GM19438 (cell line): Measurements from ENCODE around the gene CHRNE.

ENCODE experiments used
- ATAC-seq: cut with Tn5 transposase; IDR thresholded peaks from one replicate; pipeline ENCODE4 v1.9.1; 2021; ENCODE audit warnings: low read depth; ENCODE audit not compliant: unreplicated experiment

CHRNE gene

DNA sequence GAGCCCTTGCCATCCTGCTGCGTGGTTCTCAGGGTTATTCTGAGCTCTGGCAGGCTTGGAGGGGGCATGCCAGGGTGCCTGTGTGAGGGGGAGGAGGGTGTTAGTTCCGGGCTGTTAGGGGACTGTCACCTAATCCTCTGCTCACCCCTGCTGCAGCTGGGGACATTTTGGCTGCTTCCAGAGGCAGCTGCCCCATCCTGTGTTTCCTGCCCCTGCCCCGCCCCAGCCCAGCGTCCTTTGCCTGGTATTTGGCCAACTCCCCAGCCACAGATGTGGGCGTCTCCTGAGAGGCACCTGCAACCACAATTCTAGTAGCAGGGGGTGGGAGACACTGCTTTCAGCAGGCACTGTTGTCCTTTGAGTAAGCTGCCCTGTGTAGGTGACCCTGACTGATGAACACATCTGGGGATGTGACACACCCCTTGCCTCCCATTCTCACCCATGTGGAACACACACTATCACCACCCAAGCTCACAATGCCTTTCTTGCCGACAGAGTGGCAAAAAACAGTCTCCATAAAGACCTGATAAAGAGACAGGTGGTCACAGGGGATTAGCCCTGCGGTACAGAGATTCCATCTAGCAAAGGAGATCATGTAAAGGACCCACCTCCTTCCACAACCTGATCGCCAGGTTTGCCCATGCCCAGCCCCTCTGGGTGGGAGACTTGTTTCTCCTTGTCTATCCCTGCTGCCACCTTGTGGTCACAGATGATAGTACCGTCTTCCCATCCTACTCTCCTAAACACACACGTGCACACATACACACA, at the start of gene CHRNE:
Gene CHRNE, minus strand, starts transcription at position 48 of the 768 bp plus-strand sequence. Its CDS starts 35 bp downstream, at position 13.
- no peak for ATAC-seq

DNA sequence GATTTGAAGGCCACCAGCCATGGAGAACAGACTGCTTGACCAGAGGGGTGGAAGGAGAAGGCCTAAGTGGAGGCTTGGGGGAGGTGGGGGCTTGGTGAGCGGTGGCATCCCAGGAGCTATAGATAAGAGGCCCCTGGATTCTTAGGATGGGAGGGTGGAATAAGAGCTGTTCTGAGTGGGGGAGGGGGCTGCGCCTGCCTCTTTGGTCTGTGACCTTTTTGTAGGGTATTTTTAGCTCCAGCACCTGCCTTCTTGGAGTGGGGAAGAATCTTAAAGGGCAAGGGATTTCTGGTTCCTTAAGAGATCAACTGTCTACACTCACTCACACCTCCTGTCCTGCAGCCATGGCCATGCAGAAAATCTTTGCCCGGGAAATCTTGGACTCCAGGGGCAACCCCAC, 48.6 kb upstream of the CHRNE start:
- no peak for ATAC-seq

DNA sequence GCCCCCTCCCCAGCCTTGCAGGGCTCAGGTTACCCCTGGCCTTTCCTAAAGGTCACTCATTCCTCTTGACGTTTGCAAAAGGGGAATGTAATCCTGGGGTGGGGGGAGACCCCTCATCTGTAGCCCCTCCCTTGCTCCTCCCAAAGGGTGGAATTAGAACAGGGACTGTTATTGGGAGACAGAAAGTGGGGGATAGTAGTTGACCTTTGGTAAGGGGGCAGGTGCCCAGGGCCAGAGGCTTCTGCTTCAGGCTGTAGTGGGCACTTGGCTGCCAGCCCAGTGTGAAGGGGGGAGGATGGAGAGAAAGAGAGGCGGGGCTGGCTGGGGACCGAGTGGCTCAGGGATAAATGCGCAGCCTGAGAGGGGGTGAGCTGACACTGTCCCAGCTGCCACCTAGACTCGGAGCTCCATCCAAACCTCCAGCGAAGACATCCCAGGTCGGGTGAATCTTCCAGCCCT, 47.9 kb upstream of the CHRNE start, which contains the start of gene ENO3:
Gene ENO3, plus strand, starts transcription at position 374 of the 459 bp plus-strand sequence. CDS start 711 bp downstream, outside the sequence.
- no peak for ATAC-seq

DNA sequence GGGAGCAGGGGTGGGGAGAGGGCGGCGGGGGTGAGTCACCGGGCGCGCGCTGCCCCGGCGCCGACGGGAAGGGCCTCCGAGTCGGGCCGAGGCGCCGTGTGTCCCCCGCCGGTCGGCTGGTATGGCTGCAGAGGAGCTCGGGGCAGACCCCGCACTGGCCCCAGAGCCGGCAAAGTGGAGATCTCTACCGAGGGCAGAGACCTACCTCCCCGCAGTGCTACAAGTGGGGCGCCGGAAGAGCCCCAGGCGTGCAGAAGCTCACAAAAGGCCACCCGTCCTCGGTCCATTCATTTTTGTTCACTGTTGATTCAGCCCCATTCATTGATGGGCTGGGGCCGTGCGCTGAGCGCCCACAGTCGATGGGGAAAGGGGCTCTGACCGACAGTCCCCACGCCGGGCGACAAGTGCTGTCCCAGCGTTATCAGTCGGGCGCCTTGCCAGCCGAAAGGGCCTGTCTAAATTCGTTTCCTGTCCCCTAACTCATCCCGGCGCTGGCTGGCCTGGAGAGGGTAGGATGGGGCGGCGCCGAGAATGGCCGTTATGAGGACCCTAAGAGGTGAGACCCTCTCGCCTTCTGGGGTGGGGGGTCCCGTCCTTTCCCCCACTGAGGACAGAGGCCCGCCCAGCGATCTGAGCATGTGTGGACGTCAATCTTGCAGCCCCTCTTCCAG, 47.3 kb upstream of the CHRNE start:
- ATAC-seq, result no peak

DNA sequence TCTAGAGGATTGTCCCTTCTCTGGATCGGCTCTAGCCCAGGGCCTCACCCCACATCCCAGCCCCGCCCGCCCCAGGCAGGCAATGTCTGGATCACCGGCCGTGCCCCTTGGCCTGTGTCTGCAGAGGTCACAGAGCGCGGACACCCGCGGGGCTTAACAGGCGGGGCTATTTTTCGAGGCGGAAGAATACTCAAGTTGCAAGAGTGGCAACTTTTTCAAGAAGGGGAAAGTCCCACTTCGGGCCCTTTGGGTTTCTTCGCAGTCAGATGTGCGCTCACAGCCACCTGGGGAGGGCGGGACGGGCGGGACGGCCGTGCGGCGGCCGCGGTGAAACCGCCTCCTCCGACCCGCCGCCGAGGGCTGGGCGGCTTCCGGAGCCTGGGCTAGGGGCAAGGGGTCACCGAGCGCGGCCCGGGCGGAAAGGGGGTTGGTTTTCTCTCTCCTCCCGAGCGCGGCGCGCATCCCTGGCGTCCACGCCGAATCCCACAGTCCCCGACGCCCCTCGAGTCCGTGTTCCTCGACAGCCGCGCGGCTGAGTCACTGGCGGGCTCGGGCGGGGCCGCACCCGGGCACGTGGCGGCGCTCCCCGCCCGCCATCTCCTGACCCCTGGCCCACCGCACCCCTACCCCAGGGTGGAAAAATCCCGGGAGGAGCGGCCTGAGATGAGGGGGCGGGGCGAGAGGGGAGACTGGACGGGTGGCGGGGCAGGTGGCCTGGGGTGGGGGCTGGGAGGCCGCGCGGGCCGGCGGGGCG, 46.6 kb upstream of the CHRNE start:
- ATAC-seq, result peak; percentile 27

DNA sequence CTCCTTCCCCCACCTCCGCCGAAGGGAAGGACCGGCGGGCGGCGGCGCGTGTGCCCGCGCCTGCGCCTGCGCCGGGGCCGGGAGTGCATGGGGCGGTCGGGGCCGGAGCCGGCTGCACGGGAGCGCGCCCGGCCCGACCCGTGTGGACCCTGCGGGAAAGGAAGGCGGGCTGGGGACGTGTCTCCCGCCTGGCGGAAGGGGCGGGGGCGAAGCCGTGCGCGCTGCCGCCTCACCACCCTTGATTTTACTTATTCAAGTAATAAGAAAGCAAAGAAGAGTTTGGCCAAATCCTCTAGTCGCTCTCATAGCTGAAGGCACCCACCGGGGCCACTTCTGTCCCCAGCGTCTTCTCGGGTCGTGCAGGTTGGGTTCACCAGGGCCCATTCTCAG, 46.0 kb upstream of the CHRNE start:
- peak; percentile 35 for ATAC-seq

DNA sequence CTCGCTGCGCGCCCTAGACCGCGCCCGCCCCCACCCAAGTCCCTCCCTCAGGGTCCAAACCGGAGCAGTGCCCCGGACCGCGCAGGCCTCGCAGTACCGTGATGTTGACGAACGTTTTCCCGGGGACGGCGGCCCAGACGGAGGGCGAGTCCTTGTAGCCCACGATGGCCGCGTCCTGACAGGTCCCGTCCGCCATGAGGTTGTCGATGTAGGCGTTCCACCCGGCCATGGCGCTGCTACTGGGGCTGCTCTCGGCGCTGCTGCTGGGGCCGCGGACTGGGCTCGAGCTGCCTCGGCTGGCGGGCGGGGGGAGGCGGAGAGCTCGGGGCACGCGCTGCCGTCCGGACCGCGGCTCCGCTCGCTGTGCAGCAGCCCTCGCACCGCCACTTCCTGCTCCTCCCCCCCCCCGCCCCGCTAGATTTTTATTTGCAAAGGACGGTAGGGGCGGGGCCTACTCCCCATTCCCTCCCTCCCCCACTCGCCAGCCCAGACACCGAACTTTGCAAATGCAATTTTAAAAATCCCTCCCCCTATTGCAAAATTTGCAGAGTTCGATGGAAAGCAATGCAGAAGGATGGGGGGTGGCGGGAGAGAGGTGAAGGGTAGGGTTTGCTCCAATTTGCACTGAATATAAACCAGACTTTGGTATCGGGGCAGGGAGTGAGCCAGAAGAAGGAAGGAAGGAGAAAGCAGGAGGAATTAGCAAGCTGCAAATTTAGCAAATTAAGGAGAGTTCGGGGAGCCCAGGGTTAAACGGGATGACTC, 45.5 kb upstream of the CHRNE start, which contains the start of gene PFN1:
Gene PFN1, minus strand, starts transcription at position 365 of the 765 bp plus-strand sequence. Its CDS starts 136 bp downstream, at position 229.
- ATAC-seq, result no peak

DNA sequence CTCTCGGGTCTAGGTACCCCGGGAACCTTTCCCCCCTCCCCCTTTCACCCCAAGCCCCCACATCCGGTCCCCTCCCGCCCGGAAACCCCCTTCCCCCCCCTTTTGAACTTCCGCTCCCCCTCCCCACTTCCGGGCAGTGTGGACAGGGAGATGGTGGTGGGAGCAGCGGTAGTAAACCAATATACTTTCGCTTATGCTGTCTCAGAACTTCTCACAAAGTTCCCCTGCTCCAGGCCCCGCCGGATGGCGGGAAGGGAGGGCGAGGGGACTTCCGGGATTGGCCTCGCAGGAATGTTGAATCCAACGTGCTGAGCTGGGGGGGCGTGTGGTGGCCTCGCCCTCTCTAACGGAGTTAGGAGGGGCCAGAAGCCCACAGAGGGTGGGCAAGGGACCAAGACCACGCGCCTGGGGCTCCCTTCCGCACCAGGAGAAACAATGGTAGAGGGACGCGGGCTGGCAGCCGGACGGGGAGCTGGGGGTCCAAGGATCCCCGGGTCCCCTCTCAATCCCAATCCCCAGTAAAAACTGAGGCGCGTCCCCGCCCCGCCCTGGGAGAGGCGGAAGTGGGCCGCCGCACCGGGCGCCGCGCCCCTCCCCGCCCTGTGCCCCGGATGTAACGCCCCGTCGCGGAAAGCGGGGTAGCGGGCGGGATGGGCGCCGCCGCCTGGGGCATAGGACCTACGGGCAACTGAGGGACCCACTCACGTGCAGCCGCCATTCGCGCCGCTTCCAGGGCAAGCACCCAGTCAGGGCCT, 44.7 kb upstream of the CHRNE start:
- ATAC-seq, result no peak

DNA sequence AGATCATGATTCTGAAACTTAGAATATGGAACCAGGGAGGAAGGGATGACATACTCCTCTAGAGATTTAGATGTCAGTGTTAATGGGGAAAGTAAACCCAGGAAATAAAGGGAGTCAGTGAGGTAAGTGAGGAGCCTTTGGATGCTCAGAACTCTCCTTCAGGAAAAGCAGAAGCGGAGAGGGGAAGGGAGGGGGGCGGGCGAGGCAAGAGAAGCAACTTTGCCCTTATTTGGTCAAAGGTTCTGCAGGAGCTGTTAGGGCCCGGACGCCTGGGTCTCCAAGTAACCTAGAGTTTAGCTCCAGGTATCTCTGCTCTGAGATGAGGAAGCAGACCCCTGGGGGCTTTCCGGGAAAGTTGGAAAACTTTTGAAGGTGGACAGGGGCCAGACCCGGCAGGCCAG, 44.1 kb upstream of the CHRNE start:
- ATAC-seq, result no peak

DNA sequence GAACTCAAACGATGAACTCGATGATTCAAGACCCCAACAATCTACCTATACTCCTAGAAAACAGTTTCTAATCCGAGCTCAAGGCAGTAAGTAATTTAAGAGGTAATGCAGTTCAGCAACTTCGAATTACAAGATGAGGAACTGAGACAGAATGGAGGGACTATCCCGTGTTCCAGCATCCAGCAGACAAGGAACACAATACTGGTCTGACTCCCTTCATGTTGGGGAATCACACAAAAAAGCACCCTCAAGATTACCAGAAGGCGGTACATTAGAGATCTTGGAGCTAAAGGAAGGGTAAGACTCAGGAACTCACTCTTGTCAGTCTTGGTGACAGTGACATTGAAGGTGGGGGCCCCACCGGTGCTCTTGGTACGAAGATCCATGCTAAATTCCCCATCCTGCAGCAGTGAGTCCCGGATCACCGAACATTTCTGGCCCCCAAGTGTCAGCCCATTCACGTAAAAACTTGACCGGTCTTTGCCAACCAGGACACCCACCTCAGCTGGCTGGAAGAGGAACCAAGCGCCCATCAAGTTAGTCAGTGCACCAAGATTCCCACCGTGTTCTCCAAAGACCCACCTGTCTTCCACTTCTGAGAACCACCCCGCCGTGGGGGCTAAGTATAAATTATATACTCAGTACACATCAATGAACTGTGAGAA, 43.5 kb upstream of the CHRNE start:
- ATAC-seq, result no peak

DNA sequence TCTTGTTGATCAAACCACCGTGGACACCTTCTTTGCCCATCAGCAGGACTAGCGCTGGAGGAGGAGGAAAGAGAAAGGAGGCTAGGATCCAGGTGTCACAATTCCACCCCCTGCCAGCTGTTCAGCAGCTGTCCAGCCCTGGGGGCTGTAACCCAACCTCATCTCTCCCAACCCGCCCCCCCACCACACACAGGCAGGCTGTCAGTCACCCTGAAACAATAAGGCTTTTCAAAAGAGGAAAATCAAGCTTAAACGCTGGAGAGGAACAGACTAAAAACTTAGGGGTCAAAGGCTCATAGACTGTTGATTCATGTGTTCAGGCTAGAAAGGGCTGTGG, 43.0 kb upstream of the CHRNE start:
- no peak for ATAC-seq

DNA sequence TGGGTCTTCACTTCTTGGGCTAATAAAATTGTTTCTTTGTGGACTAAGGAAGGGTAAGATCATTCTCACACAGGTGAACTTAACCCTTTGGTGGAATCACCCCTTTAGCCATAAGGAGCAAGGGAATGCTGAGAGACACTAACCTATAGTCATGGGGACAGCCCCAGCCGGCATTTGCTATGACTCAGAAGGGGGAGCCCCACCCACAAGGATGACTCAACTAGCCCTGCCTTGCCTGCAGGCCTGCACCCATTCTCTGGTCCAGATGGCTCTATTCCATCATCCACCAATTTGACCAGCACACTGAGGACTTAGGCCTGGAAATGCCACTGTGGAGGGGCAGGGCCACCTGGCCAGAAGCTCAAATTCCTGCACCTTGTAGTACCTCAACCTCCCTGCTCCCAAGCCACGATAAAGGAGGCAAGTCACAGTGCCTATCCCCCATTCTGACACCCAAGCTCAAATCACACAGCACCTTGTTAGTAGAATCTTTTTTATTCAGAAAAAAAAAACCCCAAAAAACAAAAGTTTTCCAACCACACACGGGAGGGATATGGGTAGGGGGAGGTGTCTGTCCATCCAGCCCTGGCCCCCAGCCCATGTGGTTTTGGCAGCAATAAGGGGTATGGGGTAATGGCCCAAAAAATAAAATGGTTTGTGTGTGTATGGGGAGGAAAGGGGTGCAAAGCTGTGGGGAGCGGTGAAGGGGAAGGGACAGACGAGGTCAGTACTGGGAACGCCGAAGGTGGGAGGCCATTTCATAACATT, 42.5 kb upstream of the CHRNE start:
- ATAC-seq, result no peak

DNA sequence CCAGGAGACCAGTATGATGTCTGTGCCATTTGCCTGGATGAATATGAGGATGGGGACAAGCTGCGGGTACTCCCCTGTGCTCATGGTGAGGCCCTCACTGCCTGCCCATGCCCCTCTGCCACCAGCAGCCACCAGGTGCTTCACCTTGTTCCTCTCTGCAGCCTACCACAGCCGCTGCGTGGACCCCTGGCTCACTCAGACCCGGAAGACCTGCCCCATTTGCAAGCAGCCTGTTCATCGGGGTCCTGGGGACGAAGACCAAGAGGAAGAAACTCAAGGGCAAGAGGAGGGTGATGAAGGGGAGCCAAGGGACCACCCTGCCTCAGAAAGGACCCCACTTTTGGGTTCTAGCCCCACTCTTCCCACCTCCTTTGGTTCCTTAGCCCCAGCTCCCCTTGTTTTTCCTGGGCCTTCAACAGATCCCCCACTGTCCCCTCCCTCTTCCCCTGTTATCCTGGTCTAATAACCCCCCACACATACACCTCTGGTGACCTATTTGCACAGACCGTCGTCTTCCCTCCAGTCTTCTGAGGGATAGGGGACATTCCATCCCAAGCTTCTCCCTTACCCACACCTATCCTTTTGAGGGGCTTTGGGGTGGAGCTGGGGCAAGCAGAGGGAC, 41.8 kb upstream of the CHRNE start:
- ATAC-seq, result no peak

DNA sequence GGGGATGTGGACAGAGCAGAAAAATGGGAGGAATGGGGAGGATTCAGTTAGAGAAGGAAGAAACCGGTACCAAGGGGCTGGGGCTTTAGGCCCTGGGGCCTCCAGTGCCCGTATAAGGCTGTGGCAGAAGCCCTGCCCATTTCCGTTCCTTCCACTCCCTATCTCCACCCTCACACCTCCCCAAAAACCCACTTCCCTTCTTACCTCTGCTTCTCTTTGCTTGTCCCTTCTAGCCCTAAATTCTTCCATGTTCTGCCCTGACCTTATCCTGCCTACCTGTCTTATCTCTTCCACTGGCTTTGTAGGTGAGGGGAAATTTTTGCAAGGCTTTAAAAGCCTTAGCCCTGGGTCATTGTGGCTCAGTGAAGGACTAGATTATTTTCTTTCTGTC, 41.3 kb upstream of the CHRNE start:
- ATAC-seq, result no peak

DNA sequence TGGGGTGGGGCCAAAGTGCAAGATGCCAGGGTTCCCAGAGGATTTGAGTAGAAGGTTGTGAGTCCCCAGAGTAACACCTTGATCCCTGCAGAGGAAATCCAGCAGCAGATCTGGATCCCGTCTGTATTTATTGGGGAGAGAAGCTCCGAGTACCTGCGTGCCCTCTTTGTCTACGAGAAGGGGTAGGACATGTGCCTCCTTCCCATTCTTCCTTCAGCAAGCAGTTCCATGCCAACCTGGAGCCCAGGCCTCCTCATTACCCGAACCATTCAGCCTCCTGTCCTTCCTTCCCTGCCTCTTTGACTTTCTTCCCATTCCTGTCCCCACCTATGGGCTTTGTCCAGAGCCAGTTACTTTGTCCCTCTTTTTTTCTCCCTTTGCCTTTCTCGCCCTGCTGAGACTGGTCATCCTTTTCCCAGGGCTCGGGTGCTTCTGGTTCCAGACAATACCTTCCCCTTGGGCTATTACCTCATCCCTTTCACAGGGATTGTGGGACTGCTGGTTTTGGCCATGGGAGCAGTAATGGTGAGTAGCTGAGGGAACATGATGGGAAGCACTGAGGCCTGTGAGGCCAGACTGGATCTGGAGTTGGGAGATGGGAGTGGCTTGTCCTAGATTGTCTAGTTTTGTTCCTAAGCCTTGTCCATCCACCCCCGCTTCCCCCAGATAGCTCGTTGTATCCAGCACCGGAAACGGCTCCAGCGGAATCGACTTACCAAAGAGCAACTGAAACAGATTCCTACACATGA, 40.0 kb upstream of the CHRNE start:
- no peak for ATAC-seq

DNA sequence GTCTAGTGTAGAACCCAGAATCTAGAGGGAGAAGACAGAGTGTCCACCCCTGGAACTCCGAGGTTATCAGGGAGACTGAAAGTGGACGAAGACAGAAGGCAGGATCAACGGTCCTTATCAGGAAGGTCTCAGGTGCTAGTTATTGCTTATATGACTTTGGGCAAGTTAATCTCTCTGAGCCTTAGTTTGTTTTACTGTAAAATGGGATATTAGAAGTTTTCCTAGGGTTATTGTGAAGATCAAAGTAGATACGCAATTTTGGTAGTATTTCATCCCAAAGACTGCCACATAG, 38.4 kb upstream of the CHRNE start:
- ATAC-seq, result no peak

DNA sequence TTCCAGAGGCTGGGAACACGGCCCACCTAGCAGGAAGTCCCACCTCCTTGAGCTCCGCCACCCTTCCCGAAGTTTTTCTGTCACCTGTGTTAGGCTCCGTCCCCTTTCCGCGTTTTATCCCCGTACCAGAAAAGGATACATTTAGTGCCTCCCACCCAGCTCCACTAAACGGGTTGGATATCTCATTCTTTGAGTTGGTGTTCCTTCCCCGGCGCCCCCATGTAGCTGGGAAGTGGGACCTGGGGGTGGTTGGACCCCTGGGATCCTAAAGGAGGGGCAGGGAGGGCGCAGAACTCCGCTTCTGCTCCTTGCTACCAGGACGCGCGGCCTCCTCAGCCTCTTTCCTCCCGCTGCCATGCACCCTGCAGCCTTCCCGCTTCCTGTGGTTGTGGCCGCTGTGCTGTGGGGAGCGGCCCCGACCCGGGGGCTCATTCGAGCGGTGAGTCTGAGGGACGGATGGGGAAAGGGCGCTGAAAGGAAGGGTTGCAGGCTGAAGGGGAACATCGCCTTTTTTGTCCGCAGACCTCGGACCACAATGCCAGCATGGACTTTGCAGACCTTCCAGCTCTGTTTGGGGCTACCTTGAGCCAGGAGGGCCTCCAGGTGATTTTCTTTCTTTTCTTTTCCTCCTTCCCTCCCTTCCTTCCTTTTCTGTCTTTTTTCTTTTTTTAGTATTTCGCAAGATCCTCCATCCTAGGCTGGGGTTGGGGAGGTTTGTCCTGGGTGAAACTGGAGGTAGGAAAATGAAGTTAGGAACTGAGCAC, 37.8 kb upstream of the CHRNE start:
- ATAC-seq, result no peak
